Body of pancreas (tissue), 4 donors: ENCODE data around the gene CTBP1. TPM values are rescaled to one million over a fixed set of nuclear protein-coding genes. Genes with fewer than 3 reads are reported as not detected.

ENCODE experiments used
- ATAC-seq: fragments of 150-250 bp; one replicate; pipeline ENCODE4 v1.9.1; 2016
- DNase-seq, 4 donors: peaks; one replicate each; pipeline ENCODE4 v3.0.0-alpha.2; 2019
- H3K27ac ChIP-seq, 4 donors: fragments of 200-600 bp; sonication (generic); 1 replicate in 3 of 4; 2 replicates in 1 of 4; pipeline versions ENCODE4 v1.5.1 to v1.6.1; 2016 to 2019; ENCODE audit warnings: mild to moderate bottlenecking in 1 of 4, mixed read lengths in 1 of 4, moderate library complexity in 1 of 4
- H3K27me3 ChIP-seq, 2 donors: fragments of 200-600 bp; sonication (generic); one replicate each; pipeline ENCODE4 v1.6.0; 2016; ENCODE audit warnings: mild to moderate bottlenecking in 1 of 2
- H3K36me3 ChIP-seq, 2 donors: fragments of 200-600 bp; sonication (generic); replicated peaks in 1 of 2; 2 replicates each; pipeline ENCODE4 v1.5.1; 2016; ENCODE audit warnings: low read depth in 2 of 2; ENCODE audit not compliant: insufficient read depth in 1 of 2
- H3K4me1 ChIP-seq: fragments of 200-600 bp; sonication (generic); one replicate; pipeline ENCODE4 v1.6.0; 2016
- H3K4me3 ChIP-seq, 2 donors: fragments of 200-600 bp; sonication (generic); 1 replicate in 1 of 2; 2 replicates in 1 of 2; pipeline ENCODE4 v1.5.1; 2016 to 2019
- H3K9me3 ChIP-seq, 3 donors: fragments of 200-600 bp; sonication (generic); 1 replicate in 2 of 3; 2 replicates in 1 of 3; pipeline ENCODE4 v1.5.1; 2016
- CTCF ChIP-seq, 7 experiments: fragments of 450-650 bp in 4 of 7; fragments of 200-600 bp in 3 of 7; sonication (generic) in 3 of 7; IDR thresholded peaks; one replicate each; pipeline ENCODE4 v1.5.1; 2016 to 2019; ENCODE audit warnings: antibody characterized with exemption in 7 of 7
- POLR2A ChIP-seq, 3 donors: fragments of 450-650 bp; IDR thresholded peaks; one replicate each; pipeline ENCODE4 v1.6.1; 2016; ENCODE audit warnings: antibody characterized with exemption in 3 of 3, mild to moderate bottlenecking in 2 of 3
- WGBS, 2 donors: methylation state at CpG; one replicate each; pipeline ENCODE4 v1.1.5; 2017; 5-methylcytosine and 5-hydroxymethylcytosine counted together
- intact Hi-C: fragments of 100-400 bp; cut with DNase I; formaldehyde crosslinking; loops from one replicate; pipeline ENCODE4 v1.15.1; 2023
- total RNA-seq, 2 donors: library from RNA; depleted of rRNA; stranded (reverse); fragments of >200 nt; gene quantifications; one replicate each; pipeline ENCODE4 v1.1.0, GENCODE V29; 2016

Gene CTBP1
- total RNA-seq, 2 donors from 2014 or later = 148 to 458 TPM

- intact Hi-C loops = no loop called here
- WGBS, 2 donors = 83 to 85% methylated on average over 9 of the region's 9 CpGs
- Histone ChIP-seq H3K4me3 (no peak overlapping the region), H3K36me3 (no peaks in the 10 kb centered on the region), H3K4me1 (no peaks in the 10 kb centered on the region), H3K27me3 (no peaks in the 10 kb centered on the region), H3K9me3 (no peaks in the 10 kb centered on the region), H3K27ac (no peak overlapping the region)
- ATAC-seq (no peak), DNase-seq (no peak)
- TF ChIP-seq CTCF (IDR thresholded peaks at IDR 0.05) (no peak), POLR2A (IDR thresholded peaks at IDR 0.05) (no peak)
Measured at GRCh38 chr4:1274871-1275270, 25.9 kb upstream of the CTBP1 start.

- Histone ChIP-seq H3K9me3 (no peaks in the 10 kb centered on the region), H3K4me1 (no peaks in the 10 kb centered on the region), H3K36me3 (no peaks in the 10 kb centered on the region), H3K27me3 (no peaks in the 10 kb centered on the region), H3K27ac (no peak overlapping the region), H3K4me3 (no peak overlapping the region)
- no peak for DNase-seq
- no peak for ATAC-seq
- TF ChIP-seq CTCF (IDR thresholded peaks at IDR 0.05) (no peak), POLR2A (IDR thresholded peaks at IDR 0.05) (no peak)
- 89 to 96% methylated on average over 5 of the region's 5 CpGs for WGBS, 2 donors
- intact Hi-C loops = no loop called here
Measured at GRCh38 chr4:1271686-1272085, 22.8 kb upstream of the CTBP1 start.

GRCh38 chr4:1269209-1269608 is 20.3 kb upstream of the CTBP1 start:
- Histone ChIP-seq H3K9me3 (no peaks in the 10 kb centered on the region), H3K27me3 (no peaks in the 10 kb centered on the region), H3K4me3 (no peak overlapping the region), H3K4me1 (no peaks in the 10 kb centered on the region), H3K27ac (no peak overlapping the region), H3K36me3 (no peaks in the 10 kb centered on the region)
- TF ChIP-seq POLR2A (IDR thresholded peaks at IDR 0.05) (no peak), CTCF (IDR thresholded peaks at IDR 0.05) (no peak)
- DNase-seq (no peak), ATAC-seq (no peak)
- intact Hi-C loops = no loop called here

- Histone ChIP-seq H3K9me3 (no peaks in the 10 kb centered on the region), H3K36me3 (no peaks in the 10 kb centered on the region), H3K4me1 (no peaks in the 10 kb centered on the region), H3K4me3 (no peak overlapping the region), H3K27me3 (no peaks in the 10 kb centered on the region), H3K27ac (no peak overlapping the region)
- ATAC-seq (no peak), DNase-seq (no peak)
- no peak for TF ChIP-seq CTCF (IDR thresholded peaks at IDR 0.05)
- TF ChIP-seq POLR2A (IDR thresholded peaks at IDR 0.05) = no peak
- intact Hi-C loops = no loop called here
- 82 to 93% methylated on average over 9 of the region's 9 CpGs for WGBS, 2 donors
Measured at GRCh38 chr4:1266881-1267763, 18.2 kb upstream of the CTBP1 start.

GRCh38 chr4:1265351-1265750 is 16.4 kb upstream of the CTBP1 start:
- no peak for TF ChIP-seq POLR2A (IDR thresholded peaks at IDR 0.05)
- TF ChIP-seq CTCF (IDR thresholded peaks at IDR 0.05) = no peak
- Histone ChIP-seq H3K27ac (no peak overlapping the region), H3K4me3 (no peak overlapping the region), H3K36me3 (no peaks in the 10 kb centered on the region), H3K4me1 (no peaks in the 10 kb centered on the region), H3K9me3 (no peaks in the 10 kb centered on the region), H3K27me3 (no peaks in the 10 kb centered on the region)
- ATAC-seq = no peak
- no peak for DNase-seq
- intact Hi-C loops = no loop called here
- 97 to 100% methylated on average over 1 to 11 of the region's 11 CpGs for WGBS, 2 donors
